ENCODE data around the gene ENPP7.

DNA sequence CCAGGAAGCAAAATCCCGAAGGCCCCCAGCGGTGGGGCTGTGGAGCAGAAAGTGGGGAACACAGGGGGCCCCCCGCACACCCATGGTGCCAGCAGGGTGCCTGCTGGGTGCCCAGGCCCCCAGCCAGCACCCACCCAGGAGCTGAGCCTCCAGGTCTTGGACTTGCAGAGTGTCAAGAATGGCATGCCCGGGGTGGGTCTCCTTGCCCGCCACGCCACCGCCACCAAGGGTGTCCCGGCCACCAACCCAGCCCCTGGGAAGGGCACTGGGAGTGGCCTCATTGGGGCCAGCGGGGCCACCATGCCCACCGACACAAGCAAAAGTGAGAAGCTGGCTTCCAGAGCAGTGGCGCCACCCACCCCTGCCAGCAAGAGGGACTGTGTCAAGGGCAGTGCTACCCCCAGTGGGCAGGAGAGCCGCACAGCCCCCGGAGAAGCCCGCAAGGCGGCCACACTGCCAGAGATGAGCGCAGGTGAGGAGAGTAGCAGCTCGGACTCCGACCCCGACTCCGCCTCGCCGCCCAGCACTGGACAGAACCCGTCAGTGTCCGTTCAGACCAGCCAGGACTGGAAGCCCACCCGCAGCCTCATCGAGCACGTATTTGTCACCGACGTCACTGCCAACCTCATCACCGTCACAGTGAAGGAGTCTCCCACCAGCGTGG, 53.7 kb downstream of the ENPP7 start:
- TF ChIP-seq, protein P1, sequence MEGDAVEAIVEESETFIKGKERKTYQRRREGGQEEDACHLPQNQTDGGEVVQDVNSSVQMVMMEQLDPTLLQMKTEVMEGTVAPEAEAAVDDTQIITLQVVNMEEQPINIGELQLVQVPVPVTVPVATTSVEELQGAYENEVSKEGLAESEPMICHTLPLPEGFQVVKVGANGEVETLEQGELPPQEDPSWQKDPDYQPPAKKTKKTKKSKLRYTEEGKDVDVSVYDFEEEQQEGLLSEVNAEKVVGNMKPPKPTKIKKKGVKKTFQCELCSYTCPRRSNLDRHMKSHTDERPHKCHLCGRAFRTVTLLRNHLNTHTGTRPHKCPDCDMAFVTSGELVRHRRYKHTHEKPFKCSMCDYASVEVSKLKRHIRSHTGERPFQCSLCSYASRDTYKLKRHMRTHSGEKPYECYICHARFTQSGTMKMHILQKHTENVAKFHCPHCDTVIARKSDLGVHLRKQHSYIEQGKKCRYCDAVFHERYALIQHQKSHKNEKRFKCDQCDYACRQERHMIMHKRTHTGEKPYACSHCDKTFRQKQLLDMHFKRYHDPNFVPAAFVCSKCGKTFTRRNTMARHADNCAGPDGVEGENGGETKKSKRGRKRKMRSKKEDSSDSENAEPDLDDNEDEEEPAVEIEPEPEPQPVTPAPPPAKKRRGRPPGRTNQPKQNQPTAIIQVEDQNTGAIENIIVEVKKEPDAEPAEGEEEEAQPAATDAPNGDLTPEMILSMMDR (IDR thresholded peaks at IDR 0.05), result no peak
- TF ChIP-seq POLR2A (IDR thresholded peaks at IDR 0.05), result no peak

Data from lower leg skin (tissue), 3 donors.